IPS DF 4.7 (cell line): Measurements from ENCODE around the gene ACOXL.

Experiments used
- DNase-seq: peaks from one replicate; pipeline ENCODE4 v3.0.0-alpha.2; 2013; ENCODE audit warnings: low spot score; ENCODE audit errors: extremely low read depth

ACOXL gene

DNA sequence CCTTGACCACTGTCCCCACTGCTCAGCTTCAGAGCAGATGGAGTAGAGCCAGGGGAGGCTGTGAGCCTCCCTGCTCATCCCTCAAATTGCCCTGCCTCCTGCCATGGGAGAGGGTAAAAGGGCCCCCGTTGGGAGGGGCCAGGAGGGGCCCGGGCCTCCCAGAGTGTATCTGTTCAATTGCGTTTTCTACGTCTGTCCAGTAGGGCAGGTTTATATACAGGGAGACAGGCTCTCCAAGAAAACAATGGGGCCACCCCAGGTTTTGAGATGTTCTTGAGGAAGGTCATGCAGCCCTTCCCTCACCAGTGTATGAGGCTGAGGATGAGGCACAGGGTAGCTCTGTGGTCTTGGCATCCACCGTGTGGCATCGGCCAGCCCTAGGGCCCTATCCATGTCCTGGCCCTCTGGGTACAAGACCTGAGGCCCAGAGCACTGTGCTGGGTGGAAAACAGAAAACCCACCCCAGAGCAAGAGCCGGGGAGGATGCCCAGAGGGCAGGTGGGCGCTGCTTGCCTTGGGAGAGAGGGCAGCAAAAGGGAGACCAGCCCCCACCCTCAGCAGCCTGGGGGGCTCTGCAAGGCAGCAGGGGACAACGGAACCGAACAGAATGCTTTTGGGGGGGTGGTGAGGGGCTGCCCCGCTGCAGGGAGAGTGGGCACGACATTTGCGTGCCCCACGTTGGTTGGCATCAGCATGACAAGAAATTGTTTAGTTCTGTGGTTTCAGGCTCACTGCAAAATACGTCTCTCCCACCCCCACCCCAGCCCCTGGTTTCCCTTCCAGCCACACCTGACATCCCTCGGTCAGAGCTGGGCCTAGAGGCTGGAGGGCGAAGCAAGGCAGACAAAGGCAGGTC lies 141.5 kb downstream of the ACOXL start:
- no peak for DNase-seq

DNA sequence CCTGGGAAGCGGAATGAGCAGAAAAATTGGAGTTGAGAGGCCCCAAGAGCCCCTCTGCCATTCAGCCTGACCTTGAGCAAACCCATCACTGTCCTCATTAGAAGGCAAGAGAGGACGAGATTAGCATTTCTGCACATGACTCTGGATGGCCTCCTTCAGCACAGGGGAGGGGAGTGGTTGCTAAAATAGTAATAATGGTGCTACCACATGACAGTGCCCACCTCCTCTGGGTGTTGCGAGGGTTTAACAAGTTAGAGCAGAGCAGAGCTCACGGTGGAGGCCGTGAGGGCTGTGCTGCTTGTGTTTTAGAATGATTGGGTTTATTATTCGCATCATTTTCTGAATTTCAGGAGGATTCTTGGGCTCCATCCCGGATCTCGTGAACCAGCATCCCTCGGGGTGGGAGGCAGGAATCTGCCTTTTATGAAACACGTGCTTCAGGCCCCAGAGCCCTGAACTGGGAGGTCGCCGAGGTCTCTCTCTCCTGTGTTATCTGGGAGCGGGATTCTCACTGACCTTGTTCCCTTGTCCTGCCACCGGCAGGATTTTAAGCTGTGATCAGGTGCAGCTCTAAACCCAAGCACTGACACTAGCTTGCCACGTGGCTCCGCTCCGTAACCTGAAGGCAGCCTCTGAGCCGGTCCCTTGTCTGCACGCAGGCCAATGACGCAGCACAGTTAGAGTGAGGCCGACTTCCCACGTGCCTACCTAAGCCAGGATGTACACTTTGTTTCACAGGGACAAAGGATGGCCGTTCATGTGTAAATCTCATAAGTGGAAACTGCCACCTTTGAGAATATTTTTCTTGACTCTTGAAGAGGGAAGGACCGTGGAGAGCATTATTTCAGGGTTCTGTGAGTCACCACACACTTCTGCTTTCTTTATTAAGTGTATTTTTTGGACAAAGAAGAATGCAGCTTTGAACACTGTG lies 142.3 kb downstream of the ACOXL start:
- DNase-seq, result no peak

- DNase-seq, result no peak
Observed at GRCh38 chr2:110875384-110875725, 143.0 kb downstream of the ACOXL start.

GRCh38 chr2:110876167-110876999 lies 144.0 kb downstream of the ACOXL start:
- DNase-seq, result no peak

GRCh38 chr2:110877031-110877827 lies 144.9 kb downstream of the ACOXL start:
- no peak for DNase-seq

GRCh38 chr2:110878150-110878549 lies 145.8 kb downstream of the ACOXL start:
- DNase-seq, result no peak

DNA sequence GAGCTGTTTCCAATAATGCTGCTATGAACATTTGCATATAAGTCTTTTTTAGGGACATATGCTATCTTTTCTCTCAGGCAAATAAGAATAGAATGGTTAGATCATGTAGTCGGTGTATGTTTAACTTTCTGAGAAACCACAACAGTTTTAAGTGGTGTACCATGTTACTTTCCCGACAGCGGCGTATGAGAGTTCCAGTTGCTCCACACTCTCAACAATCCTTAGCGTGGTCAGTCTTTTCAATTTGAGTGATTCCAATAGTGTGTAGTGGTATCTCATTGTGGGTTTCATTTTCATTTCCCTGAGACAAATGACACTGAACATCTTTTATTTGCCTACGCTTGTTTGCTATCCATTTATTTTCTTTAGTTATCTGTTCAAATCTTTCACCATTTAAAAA lies 149.5 kb downstream of the ACOXL start:
- no peak for DNase-seq

DNA sequence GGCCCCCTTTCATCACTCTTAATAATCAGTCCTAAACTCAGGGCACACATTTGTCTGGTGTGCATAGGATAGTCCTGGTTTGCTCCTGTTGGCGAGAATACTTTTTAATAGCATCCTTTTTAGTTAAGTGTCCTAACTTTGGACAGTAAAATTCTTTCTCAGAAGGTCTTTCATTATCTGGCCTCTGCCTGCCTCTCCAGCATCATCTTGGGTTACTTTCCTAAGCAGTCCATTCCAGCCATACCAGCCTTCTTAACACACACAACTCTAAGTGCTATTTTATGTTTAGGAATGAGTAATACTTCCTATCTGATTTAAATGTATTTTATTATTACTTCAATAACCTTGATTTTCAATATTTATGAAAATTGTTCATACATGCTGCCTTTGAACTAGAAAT lies 151.0 kb downstream of the ACOXL start:
- DNase-seq, result no peak

DNA sequence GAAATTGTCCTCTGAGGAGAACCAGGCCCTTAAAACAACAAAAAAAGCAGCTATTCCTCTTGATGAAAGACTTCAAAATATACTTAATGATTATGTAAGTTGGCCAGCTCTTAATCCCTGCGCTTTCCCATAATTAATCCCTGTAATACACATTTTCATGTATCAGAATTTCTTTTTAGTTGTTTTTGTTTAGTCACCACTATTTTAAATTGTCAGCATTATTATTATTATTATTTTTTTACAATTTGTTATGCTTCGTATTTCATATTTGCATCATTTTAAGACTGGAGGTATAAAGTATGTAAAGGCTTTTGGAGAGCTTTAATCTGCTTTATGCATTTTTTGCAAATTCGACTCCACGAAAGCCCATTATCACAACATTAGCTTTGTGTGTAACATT lies 152.9 kb downstream of the ACOXL start:
- no peak for DNase-seq

DNA sequence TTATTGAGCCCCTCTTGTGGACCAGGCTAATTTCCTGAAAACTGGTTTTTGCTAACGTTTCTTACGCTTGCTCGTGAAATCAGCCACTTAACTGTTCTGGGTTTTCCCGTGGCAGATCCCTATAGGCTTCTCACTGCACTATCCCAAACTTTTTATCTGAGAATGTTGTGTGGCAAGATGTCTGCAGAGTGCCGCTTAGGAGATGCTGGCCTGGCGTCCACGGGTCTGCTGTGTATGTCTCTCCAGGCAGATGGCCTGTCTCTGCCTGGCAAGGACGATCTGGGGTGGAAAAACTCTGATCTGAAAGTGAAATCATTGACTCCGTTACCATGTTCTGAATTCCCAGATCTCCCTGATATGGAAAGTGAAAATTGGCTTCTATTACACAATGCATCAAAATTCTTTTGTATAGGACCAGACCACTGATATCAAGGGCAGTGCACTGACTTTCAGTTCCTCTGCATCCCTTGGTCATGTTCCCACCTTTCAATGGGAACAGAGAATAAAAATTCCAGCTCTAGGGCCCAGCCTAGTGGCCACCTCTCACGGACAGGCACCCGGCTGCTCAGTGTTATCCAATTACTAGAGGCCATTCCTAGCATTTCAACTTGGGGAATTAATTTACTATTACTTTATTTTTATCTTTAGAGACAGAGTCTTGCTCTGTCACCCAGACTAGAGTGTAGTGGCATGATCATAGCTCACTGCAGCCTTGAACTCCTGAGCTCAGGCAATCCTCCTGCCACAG lies 154.6 kb downstream of the ACOXL start:
- DNase-seq, result no peak

DNA sequence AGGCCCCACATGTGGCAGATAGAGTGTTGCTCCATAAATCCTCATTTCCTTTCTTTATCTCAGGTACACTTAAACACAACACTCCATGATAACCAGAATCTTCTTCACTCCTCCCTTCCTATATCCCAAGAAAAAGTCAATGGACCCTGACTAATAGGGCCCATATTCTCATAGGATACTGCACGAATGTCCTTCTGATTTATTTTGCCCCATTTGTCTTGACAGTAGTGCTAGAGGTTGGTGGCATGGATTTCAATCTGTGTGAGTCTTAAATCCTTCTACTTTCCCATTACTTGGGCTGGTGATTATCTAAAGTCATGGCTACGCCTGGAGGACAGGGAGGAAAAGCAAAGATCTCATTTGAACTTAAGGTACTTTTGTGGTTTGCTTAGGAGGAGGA lies 156.0 kb downstream of the ACOXL start:
- DNase-seq, result no peak

- no peak for DNase-seq
Observed at GRCh38 chr2:110891626-110892025, 159.3 kb downstream of the ACOXL start.

GRCh38 chr2:110896226-110896625 lies 163.9 kb downstream of the ACOXL start:
- no peak for DNase-seq

DNA sequence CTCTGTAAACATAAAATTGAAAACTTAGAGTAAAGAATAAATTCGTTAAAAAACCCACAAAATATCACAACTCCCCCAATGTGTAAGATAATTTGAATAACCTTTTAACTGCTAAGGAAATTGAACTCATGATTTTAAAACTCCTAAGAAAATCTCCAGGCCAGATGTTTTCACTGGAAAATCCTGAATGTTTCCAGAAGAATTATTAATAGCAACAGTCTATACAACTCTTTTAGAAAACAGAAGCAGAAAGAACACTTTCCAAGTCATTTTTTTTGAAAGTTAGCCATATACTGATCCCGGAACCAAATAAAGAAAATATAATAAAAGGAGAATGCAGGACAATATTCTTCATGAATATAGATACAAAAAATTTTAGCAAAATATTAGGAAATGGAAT lies 165.6 kb downstream of the ACOXL start:
- DNase-seq, result no peak

DNA sequence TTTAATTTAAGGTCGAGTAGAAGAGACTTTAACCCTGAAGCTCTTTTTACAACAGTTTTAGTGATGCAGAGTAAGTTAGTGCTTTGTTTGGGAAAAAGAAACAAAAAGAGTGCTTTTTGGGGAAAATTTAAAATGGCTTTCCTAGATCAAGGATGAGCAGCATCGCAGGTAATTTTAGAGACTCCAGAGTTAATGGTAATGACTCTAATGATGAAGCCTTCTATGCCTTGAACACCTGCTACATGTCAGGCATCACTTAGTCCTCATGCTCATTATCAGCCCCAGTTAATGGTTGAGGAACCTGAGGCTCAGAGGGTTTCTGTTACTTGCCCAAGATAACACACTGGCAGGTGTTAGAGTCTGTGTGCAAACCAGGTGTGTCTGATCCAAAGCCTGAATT lies 167.8 kb downstream of the ACOXL start:
- no peak for DNase-seq

GRCh38 chr2:110903548-110903947 lies 171.2 kb downstream of the ACOXL start:
- no peak for DNase-seq

DNA sequence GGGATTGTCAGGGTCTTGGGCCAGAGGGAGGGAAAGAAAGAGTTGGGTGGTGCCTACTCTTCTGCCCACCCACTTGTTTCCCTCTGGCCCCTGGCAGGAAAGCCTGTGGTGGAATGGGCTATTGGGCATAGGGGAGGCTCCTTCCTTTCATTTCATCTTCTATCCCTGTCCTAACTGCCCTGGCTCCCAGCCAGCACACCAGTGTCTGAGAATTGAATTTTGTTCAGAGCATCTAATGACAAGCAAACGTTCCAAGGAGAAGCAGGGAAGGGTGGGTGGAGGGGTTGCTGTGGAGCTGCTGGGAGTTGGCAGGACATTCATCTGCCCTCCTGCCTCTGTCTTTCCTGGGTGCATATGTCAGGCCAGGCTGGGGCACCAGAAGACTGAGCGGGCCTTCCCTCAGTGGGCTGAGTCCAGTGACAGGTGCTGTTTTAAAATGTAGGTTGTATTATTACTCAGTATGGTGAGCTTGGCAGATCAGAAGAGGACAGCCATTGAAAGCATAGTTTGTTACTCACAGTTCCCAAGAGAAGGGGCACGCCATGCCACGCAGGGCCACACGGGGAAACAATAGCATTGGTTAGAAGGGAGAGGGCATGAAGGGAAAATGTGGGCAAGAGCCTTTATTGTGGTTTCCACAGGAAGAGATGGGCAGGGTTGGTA lies 171.9 kb downstream of the ACOXL start:
- DNase-seq, result no peak

GRCh38 chr2:110904779-110905148 lies 172.4 kb downstream of the ACOXL start:
- no peak for DNase-seq

- DNase-seq, result no peak
Observed at GRCh38 chr2:110905217-110905616, 172.8 kb downstream of the ACOXL start.
